GM19438 (cell line): ENCODE measurements around the gene COG6.

ENCODE experiments used
- ATAC-seq: cut with Tn5 transposase; IDR thresholded peaks from one replicate; pipeline ENCODE4 v1.9.1; 2021; ENCODE audit warnings: low read depth; ENCODE audit not compliant: unreplicated experiment

Gene COG6

GRCh38 chr13:39655569-39656324 is at the start of gene COG6:
Gene COG6, plus strand, starts transcription at chr13:39655662. Its CDS starts 65 bp downstream, at chr13:39655727.
- peak; percentile 92 for ATAC-seq

GRCh38 chr13:39605677-39606320 is 49.7 kb upstream of the COG6 start:
- no peak for ATAC-seq

- ATAC-seq, result no peak
Measured at GRCh38 chr13:39607876-39608275, 47.6 kb upstream of the COG6 start.

GRCh38 chr13:39612023-39612637 is 43.3 kb upstream of the COG6 start:
- no peak for ATAC-seq

GRCh38 chr13:39616087-39616694 is 39.3 kb upstream of the COG6 start:
- ATAC-seq, result peak; percentile 70

GRCh38 chr13:39618561-39618960 is 36.9 kb upstream of the COG6 start:
- no peak for ATAC-seq

- no peak for ATAC-seq
Measured at GRCh38 chr13:39623466-39623865, 32.0 kb upstream of the COG6 start.

- ATAC-seq, result no peak
Measured at GRCh38 chr13:39631307-39631706, 24.2 kb upstream of the COG6 start.

- no peak for ATAC-seq
Measured at GRCh38 chr13:39632994-39633393, 22.5 kb upstream of the COG6 start.

GRCh38 chr13:39635564-39635963 is 19.9 kb upstream of the COG6 start:
- no peak for ATAC-seq

GRCh38 chr13:39637890-39638289 is 17.6 kb upstream of the COG6 start:
- ATAC-seq, result no peak

GRCh38 chr13:39641645-39642044 is 13.8 kb upstream of the COG6 start:
- no peak for ATAC-seq

GRCh38 chr13:39646122-39646521 is 9.3 kb upstream of the COG6 start:
- no peak for ATAC-seq

GRCh38 chr13:39655041-39655568 is 357 bp upstream of the COG6 start:
- peak; percentile 17 for ATAC-seq

GRCh38 chr13:39656325-39656677 is 839 bp downstream of the COG6 start:
- ATAC-seq, result peak; percentile 18

- no peak for ATAC-seq
Measured at GRCh38 chr13:39663508-39663907, 8.0 kb downstream of the COG6 start.

GRCh38 chr13:39663958-39664357 is 8.5 kb downstream of the COG6 start:
- no peak for ATAC-seq

GRCh38 chr13:39665763-39666162 is 10.3 kb downstream of the COG6 start:
- ATAC-seq, result no peak

GRCh38 chr13:39670445-39670844 is 15.0 kb downstream of the COG6 start:
- ATAC-seq, result no peak

GRCh38 chr13:39672378-39673132 is 17.1 kb downstream of the COG6 start:
- no peak for ATAC-seq
